Pancreas (tissue), 10 donors: ENCODE data around the gene TGM4. TPM values are rescaled to one million over a fixed set of nuclear protein-coding genes. Genes with fewer than 3 reads are reported as not detected.

Experiments
- ATAC-seq, 4 donors: fragments of 200-7000 bp; cut with Tn5 transposase; one replicate each; pipeline versions ENCODE4 v1.8.0 to v1.9.1; 2020; ENCODE audit warnings: mild to moderate bottlenecking in 4 of 4, moderate library complexity in 4 of 4
- DNase-seq, 6 donors: peaks; one replicate each; pipeline ENCODE4 v3.0.0-alpha.2; 2020
- FAIRE-seq: peaks from 2 replicates; lab custom pipeline; 2012; peaks lifted over from hg19 to GRCh38; lab: Jason Lieb, UNC
- H3K27ac ChIP-seq, 4 donors: fragments of 200-600 bp; sonication (generic); 1 replicate in 3 of 4; 2 replicates in 1 of 4; pipeline versions ENCODE4 v1.5.0 to v1.8.0; 2020
- H3K27me3 ChIP-seq, 4 donors: fragments of 200-600 bp; one replicate each; pipeline ENCODE4 v1.8.0; 2021
- H3K36me3 ChIP-seq, 3 donors: fragments of 200-600 bp; sonication (generic) in 1 of 3; one replicate each; pipeline versions ENCODE4 v1.5.0 to v1.8.0; 2020 to 2021
- H3K4me1 ChIP-seq, 3 donors: fragments of 200-600 bp; one replicate each; pipeline ENCODE4 v1.8.0; 2021
- H3K4me3 ChIP-seq, 4 donors: fragments of 200-600 bp; sonication (generic) in 2 of 4; one replicate each; pipeline versions ENCODE4 v1.5.0 to v1.8.0; 2020 to 2021
- H3K9me3 ChIP-seq, 4 donors: fragments of 200-600 bp; one replicate each; pipeline ENCODE4 v1.8.0; 2021
- CTCF ChIP-seq, 4 donors: fragments of 200-600 bp; sonication (generic) in 3 of 4; IDR thresholded peaks; one replicate each; pipeline versions ENCODE4 v1.5.0 to v1.8.0; 2021; ENCODE audit warnings: antibody characterized with exemption in 4 of 4
- WGBS, 2 donors: extraction: QIAGEN DNeasy Blood & Tissue Kit; methylation state at CpG; one replicate each; pipeline ENCODE4 v1.1.7; 2013; 5-methylcytosine and 5-hydroxymethylcytosine counted together
- intact Hi-C, 3 donors: fragments of 100-400 bp; cut with DNase I; formaldehyde crosslinking; loops; one replicate each; pipeline versions ENCODE4 v1.11.1 to v1.14.2; 2022
- polyA plus RNA-seq, 2 donors: library from polyadenylated mRNA; stranded (reverse); fragments of 200-250 nt; gene quantifications; one replicate each; pipeline ENCODE4 v1.2.3, GENCODE V29; 2013
- total RNA-seq, 6 donors: library from RNA; stranded (reverse); fragmentation: NEBNext Ultra II Directional in 4 of 6; extraction: Animal tissue kit (Norgen Biotek cat#: 25700) in 4 of 6; gene quantifications; one replicate each; pipeline versions ENCODE4 v1.2.1 to v1.2.4, GENCODE V29; 2021 to 2023
- donor health status: healthy with polysubstance abuse.
- donor health status: DM: no; HTN: no; CAD: no; lungs with moderate emphysema.
- donor health status: DM: no; HTN: no; CAD: no.
- donor health status: control.
- donor health status: control.
- donor health status: Bipolar disorder and iron deficiency.
- donor health status: DM: yes; HTN: yes; CAD: no.
- donor health status: DM: no; HTN: no; CAD: no.
- donor health status: DM: no; HTN: no; CAD: no.
- donor health status: DM: yes; HTN: yes; CAD: no.

TGM4 gene
- total and polyA plus RNA-seq, 8 donors = not detected

GRCh38 chr3:44929782-44930181 is 55.4 kb downstream of the TGM4 start:
- H3K4me3 ChIP-seq = no peak overlapping the region
- intact Hi-C loops = no loop called here
- H3K27me3 ChIP-seq = no peaks in the 10 kb centered on the region
- 91 to 92% methylated on average over 5 of the region's 5 CpGs for WGBS, 2 donors
- no peak for FAIRE-seq
- no peak for TF ChIP-seq CTCF (IDR thresholded peaks at IDR 0.05)
- H3K9me3 ChIP-seq = no peaks in the 10 kb centered on the region
- DNase-seq = no peak
- no peak for ATAC-seq
- H3K4me1 ChIP-seq = no peaks in the 10 kb centered on the region
- H3K36me3 ChIP-seq = peaks cover 0 to 17% (median 0%) of the 10 kb centered on the region in 3 donors
- no peak overlapping the region for H3K27ac ChIP-seq

GRCh38 chr3:44930911-44931310 is 56.5 kb downstream of the TGM4 start:
- peaks cover 0 to 15% (median 0%) of the 10 kb centered on the region in 3 donors for H3K36me3 ChIP-seq

GRCh38 chr3:44931791-44932190 is 57.4 kb downstream of the TGM4 start:
- no peak overlapping the region for H3K27ac ChIP-seq
- no peak for ATAC-seq
- no peak overlapping the region for H3K4me3 ChIP-seq
- intact Hi-C loops = no loop called here
- H3K27me3 ChIP-seq = no peaks in the 10 kb centered on the region
- no peaks in the 10 kb centered on the region for H3K9me3 ChIP-seq
- no peak for DNase-seq
- no peak for TF ChIP-seq CTCF (IDR thresholded peaks at IDR 0.05)
- H3K4me1 ChIP-seq = no peaks in the 10 kb centered on the region
- WGBS, 2 donors = 73 to 80% methylated on average over 2 of the region's 2 CpGs
- H3K36me3 ChIP-seq = peaks cover 0 to 7% (median 0%) of the 10 kb centered on the region in 3 donors
- FAIRE-seq = no peak

More at GRCh38 chr3:44930911-44931310, 56.5 kb downstream of the TGM4 start:
- Histone ChIP-seq H3K27me3 (no peaks in the 10 kb centered on the region), H3K4me3 (no peak overlapping the region), H3K4me1 (no peaks in the 10 kb centered on the region), H3K27ac (no peak overlapping the region), H3K9me3 (no peaks in the 10 kb centered on the region)
- FAIRE-seq (no peak), ATAC-seq (no peak), DNase-seq (no peak)
- intact Hi-C loops = no loop called here
- no peak for TF ChIP-seq CTCF (IDR thresholded peaks at IDR 0.05)
- 94 to 95% methylated on average over 2 of the region's 2 CpGs for WGBS, 2 donors

- no peak for FAIRE-seq
These were observed 57.9 kb downstream of the TGM4 start for GRCh38 chr3:44932271-44932670.

More at GRCh38 chr3:44932271-44932670, 57.9 kb downstream of the TGM4 start:
- intact Hi-C loops = no loop called here
- Histone ChIP-seq H3K4me3 (no peak overlapping the region), H3K9me3 (no peaks in the 10 kb centered on the region), H3K4me1 (no peaks in the 10 kb centered on the region), H3K36me3 (peaks cover 0 to 7% (median 0%) of the 10 kb centered on the region in 3 donors), H3K27me3 (no peaks in the 10 kb centered on the region), H3K27ac (no peak overlapping the region)
- no peak for DNase-seq
- 65 to 68% methylated on average over 2 of the region's 2 CpGs for WGBS, 2 donors
- TF ChIP-seq CTCF (IDR thresholded peaks at IDR 0.05) = no peak
- no peak for ATAC-seq
